Measurements from ENCODE around the gene HNRNPA2B1.

DNA sequence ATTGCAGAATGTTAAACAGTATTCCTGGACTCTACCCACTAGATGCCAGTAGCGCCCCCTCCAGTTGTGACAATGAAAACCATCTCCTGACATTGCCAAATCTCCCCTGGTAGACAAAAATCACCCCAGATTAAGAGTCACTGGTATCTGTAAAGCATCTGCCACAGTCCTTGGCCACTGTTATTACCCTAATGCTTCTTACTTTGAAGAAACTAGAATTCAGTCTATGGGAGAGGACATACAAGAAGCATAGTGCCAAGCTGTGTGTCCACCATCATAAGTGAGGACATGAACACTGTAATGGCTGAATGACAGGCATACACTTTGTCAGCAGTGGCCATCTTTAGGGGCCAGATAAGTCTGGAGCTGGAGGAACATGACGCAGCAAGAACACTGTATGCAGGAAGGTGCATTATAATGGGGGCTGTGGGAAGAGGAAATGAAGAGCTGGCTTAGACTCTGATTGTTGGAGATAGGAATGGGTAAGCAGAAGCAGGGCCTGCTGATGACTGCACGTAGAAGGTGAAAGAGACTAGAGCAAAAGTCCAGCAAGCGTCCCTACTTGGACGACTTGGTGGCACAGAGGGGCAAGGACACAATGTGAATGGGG is 33.5 kb upstream of the HNRNPA2B1 start:
- TF ChIP-seq GATA3 (IDR thresholded peaks at IDR 0.05; ENCODE audit: low read depth, low read length) (no peak), GATA2 (IDR thresholded peaks at IDR 0.05; ENCODE audit: low read depth, low read length) (no peak)

All from SH-SY5Y (cell line).